ENCODE measurements around the gene ALPP.
"Not testable (repeated sequence)": the region's sequence is repeated elsewhere in the genome, so short reads cannot be mapped to it uniquely, and the experiment has no call there.

Gene ALPP

DNA sequence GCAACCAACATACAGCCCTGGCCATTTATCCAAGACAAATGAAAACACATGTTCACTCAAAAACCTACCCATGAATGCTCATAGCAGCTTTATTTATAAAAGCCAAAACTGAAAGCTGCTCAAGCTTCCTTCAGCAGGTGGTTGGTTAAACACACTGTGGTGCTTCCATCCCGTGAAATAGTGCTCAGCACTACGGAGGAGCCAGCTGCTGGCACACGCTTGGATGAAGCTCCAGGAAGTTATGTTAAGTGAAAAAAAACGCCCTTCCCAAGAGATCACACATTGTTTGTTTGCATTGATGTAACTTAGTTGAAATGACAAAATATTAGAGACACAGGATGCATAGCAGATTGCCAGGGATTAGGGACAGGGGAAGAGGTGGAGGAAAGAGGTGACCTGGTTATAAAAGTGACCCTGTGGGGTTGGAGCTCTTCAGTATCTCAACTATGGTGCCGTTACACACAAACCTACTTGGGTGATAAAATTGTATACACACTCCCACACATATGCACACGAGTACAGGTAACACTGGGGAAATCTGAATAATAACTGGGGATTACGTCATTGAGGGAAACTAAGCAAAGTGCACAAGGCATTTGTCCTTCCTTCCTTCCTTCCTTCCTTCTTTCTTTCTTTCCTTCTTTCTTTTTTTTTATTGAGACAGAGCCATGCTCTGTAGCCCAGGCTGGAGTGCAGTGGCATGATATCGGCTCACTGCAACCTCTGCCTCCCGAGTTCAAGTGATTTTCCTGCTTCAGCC, 21.9 kb downstream of the ALPP start:
- TF ChIP-seq, protein P1, sequence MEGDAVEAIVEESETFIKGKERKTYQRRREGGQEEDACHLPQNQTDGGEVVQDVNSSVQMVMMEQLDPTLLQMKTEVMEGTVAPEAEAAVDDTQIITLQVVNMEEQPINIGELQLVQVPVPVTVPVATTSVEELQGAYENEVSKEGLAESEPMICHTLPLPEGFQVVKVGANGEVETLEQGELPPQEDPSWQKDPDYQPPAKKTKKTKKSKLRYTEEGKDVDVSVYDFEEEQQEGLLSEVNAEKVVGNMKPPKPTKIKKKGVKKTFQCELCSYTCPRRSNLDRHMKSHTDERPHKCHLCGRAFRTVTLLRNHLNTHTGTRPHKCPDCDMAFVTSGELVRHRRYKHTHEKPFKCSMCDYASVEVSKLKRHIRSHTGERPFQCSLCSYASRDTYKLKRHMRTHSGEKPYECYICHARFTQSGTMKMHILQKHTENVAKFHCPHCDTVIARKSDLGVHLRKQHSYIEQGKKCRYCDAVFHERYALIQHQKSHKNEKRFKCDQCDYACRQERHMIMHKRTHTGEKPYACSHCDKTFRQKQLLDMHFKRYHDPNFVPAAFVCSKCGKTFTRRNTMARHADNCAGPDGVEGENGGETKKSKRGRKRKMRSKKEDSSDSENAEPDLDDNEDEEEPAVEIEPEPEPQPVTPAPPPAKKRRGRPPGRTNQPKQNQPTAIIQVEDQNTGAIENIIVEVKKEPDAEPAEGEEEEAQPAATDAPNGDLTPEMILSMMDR (conservative IDR thresholded peaks at IDR 0.05; ENCODE audit: low read depth, low read length) = no peak
- DNase-seq (ENCODE audit: low read depth) = no peak
- H3K4me3 ChIP-seq (ENCODE audit: low read depth, low read length) = no peak overlapping the region

- TF ChIP-seq, protein P1 (conservative IDR thresholded peaks at IDR 0.05; ENCODE audit: low read depth, low read length) = no peak
- no peak for DNase-seq (ENCODE audit: low read depth)
- no peak overlapping the region for H3K4me3 ChIP-seq (ENCODE audit: low read depth, low read length)
These were observed 24.0 kb downstream of the ALPP start for GRCh38 chr2:232402518-232402917.

DNA sequence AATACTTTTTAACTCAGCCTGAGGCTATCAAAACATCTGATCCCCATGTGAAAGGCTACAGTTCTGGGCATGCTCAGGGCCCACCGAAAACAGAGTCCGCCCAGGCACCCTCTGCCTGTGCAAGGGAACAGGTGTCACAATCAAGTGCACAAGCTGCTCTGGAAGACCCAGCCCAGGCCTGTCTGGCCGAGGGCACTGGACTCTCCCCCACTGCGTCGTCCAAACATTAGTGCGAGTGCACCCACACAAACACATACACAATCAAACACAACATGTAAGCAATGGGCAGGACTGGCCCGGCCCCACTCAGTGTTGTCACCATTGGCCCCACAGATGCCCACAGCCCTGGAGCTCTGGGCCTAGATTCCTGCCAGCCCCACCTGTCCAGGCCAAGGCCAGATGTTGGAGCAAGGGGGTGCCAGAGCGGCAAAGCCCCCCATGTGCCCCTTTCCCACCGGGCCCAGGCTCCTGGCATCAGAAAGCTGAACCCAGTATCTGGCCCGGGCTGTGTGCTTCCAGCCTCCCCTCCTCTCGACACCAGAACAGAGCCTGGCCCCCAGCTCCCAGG, 27.5 kb downstream of the ALPP start:
- no peak overlapping the region for H3K4me3 ChIP-seq (ENCODE audit: low read depth, low read length)
- no peak for DNase-seq (ENCODE audit: low read depth)
- TF ChIP-seq, protein P1 (conservative IDR thresholded peaks at IDR 0.05; ENCODE audit: low read depth, low read length) = no peak

DNA sequence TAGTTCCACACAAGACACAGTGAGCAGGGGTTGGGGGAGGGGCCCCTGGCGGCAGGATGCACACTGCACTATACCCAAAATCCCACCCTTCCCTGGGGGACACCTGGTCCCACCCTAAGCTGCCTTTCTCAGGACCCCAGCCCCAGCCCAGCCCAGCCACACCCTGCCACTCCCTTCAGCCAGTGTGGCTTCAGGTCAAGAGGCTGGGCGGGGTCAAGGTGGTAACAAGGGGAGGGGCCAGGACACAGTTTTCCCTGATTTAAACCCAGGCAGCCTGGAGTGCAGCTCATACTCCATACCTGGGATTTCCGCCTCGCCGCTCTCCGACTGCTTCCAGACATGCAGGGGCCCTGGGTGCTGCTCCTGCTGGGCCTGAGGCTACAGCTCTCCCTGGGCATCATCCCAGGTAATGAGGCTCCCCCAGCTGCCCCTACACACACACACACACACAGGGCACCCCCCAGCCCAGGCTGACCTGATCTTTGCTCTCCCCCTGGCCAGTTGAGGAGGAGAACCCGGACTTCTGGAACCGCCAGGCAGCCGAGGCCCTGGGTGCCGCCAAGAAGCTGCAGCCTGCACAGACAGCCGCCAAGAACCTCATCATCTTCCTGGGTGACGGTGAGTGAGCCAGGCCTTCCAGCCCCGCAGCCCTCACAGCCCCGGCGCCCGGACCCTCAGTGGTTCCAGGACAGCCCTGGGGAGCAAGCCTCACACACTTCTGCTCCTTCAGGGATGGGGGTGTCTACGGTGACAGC, 28.2 kb downstream of the ALPP start, which contains the start of gene ALPG:
Gene ALPG, plus strand, starts transcription at position 289 of the 755 bp plus-strand sequence. Its CDS starts 51 bp downstream, at position 340.
- H3K4me3 ChIP-seq (ENCODE audit: low read depth, low read length) = no peak within 1 kb of the TSS
- DNase-seq (ENCODE audit: low read depth) = no peak
- TF ChIP-seq, protein P1 (conservative IDR thresholded peaks at IDR 0.05; ENCODE audit: low read depth, low read length) = no peak

- not testable (repeated sequence) for H3K4me3 ChIP-seq (ENCODE audit: low read depth, low read length); DNase-seq (ENCODE audit: low read depth)
These were observed 29.0 kb downstream of the ALPP start for GRCh38 chr2:232407428-232408150.

DNA sequence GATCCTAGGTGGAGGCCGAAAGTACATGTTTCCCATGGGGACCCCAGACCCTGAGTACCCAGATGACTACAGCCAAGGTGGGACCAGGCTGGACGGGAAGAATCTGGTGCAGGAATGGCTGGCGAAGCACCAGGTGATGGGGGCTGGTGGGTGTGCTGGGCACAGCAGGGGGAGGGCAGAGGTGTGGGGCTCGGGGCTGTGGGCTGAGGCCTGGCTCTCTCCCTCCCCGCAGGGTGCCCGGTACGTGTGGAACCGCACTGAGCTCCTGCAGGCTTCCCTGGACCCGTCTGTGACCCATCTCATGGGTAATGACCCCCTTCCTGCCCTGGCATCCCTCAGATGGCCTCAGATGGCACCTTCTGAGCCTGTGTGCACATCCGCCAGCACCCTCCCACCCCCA, 29.7 kb downstream of the ALPP start:
- not testable (repeated sequence) for DNase-seq (ENCODE audit: low read depth); H3K4me3 ChIP-seq (ENCODE audit: low read depth, low read length)

DNA sequence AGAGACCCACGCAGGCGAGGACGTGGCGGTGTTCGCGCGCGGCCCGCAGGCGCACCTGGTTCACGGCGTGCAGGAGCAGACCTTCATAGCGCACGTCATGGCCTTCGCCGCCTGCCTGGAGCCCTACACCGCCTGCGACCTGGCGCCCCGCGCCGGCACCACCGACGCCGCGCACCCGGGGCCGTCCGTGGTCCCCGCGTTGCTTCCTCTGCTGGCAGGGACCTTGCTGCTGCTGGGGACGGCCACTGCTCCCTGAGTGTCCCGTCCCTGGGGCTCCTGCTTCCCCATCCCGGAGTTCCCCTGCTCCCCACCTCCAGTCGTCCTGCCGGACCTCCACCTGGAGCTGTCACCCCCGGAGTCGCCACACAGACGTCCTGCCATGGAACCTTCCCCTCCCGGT, 31.1 kb downstream of the ALPP start:
- not testable (repeated sequence) for H3K4me3 ChIP-seq (ENCODE audit: low read depth, low read length); DNase-seq (ENCODE audit: low read depth)

DNA sequence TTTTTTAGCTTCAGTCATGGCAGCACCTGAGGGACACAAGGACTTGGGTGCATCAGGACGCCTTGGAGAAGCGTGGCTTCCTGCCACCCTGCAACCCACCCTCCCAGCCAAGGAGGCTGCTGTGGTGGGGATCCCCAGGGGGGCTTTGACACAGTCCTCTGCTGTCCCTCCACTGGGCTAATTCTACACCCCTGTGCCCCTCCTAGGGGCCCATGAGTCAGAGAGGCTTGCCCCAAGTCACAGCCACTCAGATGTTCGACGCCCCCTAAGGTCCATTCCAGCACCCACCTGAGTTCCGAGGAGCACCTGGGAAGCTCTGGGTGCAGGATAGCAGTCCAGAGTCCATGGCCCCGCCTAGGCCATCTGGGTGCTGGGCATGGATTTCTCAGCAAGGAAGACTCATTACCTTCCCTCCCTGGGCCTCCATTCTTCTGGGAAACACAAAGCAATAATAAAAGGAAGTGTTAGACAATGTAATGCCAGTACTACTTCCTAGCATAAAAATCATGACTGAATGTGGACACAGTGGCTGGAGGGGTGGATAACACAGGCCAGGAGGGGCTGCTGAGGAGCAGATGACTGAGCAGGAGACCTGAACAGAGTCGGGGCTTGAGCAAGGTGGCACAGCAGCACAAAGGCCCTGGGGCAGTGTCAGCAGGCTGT, 31.8 kb downstream of the ALPP start:
- TF ChIP-seq, protein P1 (conservative IDR thresholded peaks at IDR 0.05; ENCODE audit: low read depth, low read length) = no peak
- DNase-seq (ENCODE audit: low read depth) = no peak
- no peak overlapping the region for H3K4me3 ChIP-seq (ENCODE audit: low read depth, low read length)

Data from choroid plexus epithelial cell (primary cell).